Superior temporal gyrus (tissue), 1 donor: Measurements from ENCODE around the gene PAN2.
"Not testable (repeated sequence)": the region's sequence is repeated elsewhere in the genome, so short reads cannot be mapped to it uniquely, and the experiment has no call there.

Experiments
- DNase-seq: peaks from one replicate; pipeline ENCODE4 v3.0.0-alpha.2; 2016; ENCODE audit errors: extremely low spot score

PAN2 gene

DNA sequence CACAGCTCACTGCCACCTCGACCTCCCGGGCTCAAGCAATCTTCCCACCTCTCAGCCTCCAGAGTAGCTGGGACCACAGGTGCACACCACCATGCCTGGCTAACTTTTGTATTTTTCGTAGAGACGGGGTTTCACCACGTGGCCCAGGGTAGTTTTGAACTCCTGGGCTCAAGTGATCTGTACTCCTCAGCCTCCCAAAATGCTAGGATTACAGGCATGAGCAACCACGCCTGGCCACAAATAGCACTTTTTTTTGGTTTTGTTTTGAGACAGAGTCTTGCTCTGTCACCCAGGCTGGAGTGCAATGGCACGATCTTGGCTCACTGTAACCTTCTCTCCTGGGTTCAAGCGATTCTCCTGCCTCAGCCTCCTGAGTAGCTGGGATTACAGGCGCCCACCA is 13.5 kb upstream of the PAN2 start:
- not testable (repeated sequence) for DNase-seq

DNA sequence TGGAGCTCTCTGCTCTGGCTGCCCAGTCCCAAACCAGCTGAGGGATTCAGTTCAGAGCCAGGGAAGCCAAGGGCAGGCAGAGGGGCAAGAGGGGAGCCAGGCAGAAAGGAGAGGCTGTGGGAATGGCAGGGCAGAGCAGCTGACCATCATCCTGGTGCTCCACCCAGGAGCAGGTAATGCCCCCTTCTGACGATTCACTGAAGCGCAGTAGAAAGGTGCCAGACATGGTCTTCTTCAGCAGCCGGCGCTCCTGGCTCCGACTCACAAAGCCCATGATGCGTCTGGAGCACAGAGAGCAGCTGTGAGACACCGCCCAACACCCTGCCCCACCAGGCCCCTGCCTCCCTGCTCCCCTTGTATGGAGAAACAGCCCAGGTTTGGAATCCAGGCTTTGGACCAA is 12.9 kb upstream of the PAN2 start:
- DNase-seq, result no peak

DNA sequence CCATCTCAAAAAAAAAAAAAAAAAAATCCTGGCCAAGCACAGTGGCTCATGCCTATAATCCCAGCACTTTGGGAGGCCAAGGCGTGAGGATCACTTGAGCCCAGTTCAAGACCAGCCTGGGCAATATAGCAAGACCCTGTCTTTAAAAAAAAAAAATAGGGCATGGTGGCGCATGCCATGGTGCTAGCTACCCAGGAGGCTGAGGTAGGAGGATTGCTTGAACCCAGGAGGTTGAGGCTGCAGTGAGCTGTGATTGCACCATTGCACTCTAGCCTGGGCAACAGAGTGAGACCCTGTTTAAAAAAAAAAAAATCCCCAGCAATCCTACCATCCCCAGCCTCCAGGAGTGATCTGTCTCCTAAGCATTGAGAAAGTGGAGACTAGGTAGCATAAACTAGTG is 8.5 kb upstream of the PAN2 start:
- not testable (repeated sequence) for DNase-seq

DNA sequence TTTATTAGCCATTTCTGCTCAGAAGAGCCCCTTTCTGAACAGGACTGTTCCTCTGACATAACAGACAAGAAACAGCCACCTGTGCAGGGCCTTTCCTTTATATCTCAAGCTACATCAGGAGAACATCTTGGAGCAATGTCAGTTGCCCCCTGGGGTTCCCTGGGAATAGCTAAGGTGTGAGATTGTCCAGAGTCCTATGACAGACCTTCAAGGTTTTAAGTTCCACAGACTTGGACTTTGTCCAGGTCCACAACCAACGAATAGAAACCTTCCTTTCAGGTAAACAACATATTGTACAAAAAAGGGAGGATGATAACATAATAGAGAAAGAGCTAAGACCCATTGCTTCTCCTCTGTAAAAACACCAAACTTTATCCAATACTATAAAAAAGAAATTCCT is 7.8 kb upstream of the PAN2 start:
- no peak for DNase-seq

DNA sequence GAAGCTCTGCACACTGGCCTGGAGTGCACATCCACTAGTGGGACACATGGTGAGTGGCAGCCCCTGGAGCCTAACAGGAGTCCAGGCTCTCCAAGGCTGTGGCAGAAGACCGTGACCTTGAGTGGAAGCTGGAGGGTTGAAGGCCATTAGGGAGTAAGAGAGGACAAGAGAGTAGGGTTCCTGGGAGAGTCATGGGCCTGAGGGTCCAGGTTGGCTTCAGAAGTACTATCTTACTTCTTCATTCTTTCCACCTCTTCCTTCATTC is 5.3 kb upstream of the PAN2 start:
- DNase-seq, result no peak

DNA sequence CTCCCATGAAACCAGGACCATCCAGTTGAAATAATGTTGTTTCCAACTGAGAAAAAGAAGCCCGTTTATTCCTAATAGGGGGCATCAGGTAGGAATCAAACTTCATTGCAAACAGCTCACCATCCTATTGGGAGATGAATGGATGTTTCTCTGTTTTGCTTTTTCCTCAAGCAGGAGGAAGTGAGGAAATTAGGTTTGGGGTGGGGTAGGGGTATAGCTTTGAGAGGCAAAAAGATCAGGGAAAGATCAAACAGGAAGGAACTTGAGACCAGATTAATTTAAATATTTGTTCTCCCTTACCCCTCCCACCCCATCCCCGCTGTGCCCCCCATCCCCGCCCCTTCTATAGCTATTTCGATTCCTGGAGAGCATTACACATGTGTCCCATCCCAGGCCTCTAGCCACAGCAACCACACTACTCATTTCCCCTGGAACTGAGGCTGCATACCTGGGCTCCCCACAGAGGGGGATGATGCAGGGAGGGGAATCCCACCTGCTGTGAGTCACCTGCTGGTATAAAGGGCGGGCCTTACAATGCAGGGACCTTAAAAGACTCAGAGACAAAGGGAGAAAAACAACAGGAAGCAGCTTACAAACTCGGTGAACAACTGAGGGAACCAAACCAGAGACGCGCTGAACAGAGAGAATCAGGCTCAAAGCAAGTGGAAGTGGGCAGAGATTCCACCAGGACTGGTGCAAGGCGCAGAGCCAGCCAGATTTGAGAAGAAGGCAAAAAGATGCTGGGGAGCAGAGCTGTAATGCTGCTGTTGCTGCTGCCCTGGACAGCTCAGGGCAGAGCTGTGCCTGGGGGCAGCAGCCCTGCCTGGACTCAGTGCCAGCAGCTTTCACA is 4.7 kb upstream of the PAN2 start, which contains the start of gene IL23A:
Gene IL23A, plus strand, starts transcription at position 577 of the 850 bp plus-strand sequence. Its CDS starts 161 bp downstream, at position 738.
- no peak for DNase-seq

DNA sequence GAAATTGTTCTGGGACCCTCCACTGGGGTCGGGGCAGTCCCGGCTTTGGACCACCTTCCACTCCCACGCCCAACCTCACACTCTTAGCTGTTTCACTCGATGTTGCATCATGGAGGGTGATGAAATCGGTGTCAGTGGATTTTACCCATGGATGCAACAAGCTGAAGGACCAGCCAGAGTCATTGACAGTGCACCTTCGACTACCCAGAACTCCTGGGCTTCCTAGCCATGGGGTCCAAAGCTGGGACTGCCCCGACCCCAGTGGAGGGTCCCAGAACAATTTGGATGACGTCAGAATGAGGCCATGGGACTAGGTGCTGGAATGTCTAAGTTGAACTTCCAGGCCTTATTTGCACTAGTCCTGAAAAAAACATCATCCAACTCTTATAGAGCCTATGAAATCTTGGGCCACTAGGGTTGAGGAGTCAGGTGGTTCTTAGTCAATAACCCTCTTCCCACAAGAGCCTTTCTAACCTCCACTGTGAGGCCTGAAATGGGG is 4.0 kb upstream of the PAN2 start:
- DNase-seq, result no peak

DNA sequence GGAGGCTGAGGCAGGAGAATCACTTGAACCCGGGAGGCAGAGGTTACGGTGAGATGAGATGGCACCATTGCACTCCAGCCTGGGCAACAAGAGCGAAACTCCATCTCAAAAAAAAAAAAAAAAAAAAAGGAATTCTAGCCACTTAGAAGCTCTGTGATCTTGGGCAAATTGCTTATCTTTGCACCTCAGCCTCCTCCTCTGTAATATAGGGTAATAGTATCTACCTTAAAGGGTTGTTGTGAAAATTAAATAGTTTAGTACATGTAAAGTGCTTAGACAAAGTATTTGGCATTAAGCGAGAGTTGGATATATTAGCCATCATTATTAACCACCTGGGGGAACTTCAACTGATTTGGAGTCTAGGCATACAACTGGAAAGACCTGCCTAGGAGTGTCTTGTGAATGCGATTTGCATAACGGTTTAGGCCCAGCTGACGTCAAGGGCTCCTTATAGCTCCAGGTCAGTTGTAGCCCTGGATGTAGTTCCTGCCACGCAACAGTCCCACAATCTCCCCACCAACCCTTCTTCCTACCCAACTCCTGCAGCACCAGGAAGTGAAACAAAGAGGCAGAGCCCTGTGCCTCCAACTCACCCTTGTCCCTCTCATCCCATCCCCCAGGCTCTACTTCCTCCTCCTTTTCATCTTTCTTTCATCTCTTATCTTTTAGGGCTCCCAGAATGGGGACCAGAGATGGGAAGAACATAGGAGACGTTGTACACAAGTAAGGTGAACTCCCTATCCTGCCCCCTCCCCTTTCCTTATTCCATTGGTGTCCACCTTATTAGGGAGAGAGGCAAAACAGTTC is 2.8 kb upstream of the PAN2 start:
- no peak for DNase-seq

DNA sequence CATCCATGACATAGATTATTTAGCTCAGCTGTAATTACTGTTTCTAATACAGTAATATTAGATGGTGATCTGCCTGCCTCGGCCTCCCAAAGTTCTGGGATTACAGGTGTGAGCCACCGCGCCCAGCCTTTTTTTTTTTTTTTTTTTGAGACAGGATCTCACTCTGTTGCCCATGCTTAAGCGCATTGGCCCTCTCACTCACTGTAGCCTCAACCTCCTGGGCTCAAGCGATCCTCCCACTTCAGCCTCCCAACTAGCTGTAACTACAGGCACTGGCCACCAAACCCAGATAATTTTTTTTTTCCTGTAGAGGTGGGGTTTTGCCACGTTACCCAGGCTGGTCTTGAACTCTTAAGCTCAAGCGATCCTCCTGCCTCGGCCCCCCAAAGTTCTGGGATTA is 1.7 kb upstream of the PAN2 start:
- not testable (repeated sequence) for DNase-seq

DNA sequence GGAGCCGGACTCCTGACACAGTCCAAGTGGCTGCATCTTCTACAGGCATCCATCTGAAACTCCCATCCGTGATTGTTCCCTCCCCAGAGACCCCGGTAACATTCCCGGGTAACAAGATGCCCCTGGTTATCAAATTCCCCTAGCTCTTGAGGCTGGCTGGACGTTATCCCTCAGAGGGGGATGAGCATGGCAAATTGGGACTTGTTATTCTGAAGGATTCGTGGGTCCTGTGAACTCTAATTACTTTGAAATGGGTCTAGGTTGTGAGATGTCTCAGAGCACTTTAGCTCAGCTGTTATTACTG is 642 bp upstream of the PAN2 start:
- no peak for DNase-seq

DNA sequence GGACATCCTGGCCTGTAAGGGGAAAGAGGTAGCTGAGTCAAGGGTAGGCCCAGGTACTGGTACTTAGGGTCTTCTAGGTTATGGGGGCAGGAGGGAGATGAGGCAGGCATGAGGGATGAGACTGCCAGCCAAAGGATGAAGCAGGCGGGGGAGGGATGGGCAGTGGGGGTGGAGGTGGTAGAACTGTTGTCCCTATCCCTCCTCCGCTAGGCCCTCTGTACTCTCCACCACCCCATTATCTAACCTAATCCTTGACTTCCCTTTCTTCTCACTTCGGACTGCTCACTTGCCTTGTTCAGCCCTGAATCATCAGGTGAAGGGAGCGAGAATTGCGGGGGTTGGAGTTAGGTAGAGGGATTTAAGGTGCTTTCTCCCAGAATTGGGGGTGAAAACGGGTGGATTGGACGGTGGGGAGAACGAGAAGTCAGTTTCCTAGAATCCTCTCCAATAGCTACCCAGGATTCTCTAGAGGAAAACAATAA is 562 bp downstream of the PAN2 start:
- no peak for DNase-seq

DNA sequence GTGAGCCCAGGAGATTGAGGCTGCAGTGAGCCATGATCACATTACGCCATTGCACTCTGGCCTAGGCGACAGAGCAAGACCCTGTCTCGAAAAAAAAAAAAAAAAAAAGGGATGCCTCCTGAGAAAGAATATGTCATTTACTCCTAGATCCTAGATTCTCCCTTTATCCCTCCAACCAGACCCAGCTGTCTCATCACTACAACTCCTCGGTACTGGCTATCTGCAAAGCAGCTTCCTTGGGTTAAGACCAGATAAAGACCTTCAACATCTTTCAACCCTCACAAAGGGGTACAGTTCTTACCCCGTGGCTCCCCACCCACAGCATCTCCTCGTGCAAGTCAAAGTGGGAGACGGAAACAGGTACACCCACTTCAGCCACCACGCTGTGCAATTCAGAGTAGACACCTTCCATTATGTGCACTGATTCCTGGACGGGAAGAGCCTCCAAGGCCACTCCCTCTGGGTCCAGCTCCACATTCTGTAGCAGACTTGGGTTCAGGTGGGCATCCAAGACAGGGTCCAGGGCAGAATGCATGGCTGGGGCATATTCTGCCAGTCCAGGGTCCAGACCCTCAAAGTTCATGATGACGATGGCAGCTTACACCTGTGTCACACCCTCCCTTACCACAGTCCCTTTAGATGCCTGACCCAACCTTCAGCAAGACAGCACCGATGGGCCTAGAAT is 1.1 kb downstream of the PAN2 start:
- no peak for DNase-seq

DNA sequence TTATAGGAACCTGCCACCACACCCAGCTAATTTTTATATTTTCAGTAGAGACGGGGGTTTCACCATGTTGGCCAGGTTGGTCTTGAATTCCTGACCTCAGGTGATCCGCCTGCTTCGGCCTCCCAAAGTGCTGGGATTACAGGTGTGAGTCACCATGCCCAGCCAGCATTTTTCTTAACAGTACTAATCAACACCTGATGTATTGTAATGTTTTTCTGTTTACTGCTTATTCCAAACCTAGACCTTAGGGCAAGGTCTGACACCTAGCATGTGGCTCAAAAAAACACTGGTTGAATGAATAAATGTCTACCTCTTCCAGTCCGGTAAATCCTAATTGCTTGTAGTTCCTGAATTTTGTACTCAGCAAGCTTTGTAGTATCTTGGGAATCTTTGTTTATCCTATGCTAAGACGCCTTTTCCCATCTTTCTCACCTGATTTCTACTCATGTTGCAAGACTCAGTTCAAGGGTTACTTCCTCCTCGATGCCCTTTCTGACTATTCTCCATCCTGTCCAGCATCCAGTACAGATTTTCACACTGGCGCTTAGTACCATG is 2.8 kb downstream of the PAN2 start:
- DNase-seq, result no peak

DNA sequence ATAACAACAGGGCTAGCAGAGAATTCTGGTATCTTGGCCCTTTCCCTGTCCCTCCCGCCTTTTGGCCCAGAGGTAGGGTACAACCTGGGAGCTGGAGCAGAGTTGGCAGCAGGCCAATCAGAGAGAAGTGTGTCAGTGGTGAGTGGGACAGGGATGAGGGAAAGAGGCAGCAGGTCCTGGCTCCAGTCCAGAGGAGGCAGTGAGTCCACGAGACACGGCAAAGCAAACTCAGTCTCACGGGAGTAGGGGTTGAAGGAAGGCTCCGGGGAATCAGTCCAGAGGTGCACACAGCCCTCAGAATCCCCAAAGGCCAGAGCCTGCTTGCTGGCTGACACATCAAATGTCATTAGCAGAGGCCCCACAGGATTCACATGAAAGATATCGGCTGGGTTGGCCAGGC is 7.3 kb downstream of the PAN2 start:
- DNase-seq, result no peak

DNA sequence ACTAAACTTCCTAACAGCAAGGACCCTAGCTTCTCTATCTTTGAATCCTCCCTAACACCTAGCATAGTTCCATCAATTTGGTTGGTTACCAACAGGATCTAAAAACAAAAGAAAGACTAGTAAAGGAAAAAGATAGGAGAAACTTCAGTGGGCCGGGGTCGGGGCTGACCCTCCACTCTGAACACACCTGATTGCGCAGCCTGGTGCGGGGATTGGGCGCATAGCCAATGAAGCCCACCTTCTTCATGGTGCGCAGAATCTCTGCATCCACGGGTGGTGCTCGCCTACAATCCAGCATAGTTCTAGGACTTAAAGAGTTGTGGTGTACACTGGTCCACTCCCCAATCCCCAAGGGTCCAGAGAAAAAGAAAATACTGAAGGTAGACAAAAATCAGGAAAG is 7.7 kb downstream of the PAN2 start:
- DNase-seq, result no peak

DNA sequence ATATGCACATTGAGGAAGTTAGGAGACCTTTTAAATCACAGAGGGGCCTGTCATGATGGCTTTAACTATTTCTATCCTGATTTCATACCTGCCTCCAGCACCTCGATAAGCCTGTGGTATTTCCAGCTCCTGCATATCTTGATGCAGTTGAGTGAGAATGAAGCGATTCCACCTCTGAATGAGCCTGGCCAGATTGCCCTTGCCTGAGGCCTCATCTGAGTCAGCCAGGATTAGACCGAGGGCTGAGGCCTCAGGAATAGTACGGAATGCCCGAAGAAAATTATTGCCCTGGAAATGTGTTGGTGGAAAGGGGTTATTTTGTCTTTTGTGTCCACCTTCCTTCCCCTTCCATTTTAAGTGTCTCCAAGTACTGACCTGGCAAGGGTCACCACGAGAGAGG is 9.6 kb downstream of the PAN2 start:
- DNase-seq, result no peak

DNA sequence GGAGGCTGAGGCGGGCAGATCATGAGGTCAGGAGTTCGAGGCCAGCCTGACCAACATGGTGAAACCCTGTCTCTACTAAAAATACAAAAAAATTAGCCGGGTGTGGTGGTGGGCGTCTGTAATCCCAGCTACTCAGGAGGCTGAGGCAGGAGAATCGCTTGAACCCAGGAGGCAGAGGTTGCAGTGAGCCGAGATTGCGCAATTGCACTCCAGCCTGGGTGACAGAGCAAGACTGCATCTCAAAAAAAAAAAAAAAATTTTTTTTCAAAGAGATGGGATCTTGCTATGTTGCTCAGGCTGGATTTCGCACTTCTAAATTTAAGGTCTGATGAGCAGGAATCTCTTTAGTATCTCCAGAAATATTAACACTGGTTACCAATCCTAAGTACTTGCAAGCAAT is 12.2 kb downstream of the PAN2 start:
- not testable (repeated sequence) for DNase-seq

DNA sequence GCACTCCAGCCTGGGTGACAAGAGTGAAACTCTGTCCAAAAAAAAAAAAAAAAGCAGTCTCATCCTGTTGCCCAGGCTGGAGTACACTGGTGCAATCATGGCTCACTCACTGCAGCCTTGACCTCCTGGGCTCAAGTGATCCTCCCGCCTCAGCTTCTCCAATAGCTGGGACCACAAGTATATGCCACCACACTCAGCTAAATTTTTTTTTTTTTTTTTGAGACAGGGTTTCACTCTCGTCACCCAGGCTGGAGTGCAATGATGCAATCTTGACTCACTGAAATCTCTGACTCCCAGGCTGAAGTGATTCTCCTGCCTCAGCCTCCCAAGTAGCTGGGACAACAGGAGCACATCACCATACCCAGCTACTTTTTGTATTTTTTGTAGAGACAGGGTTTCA is 12.8 kb downstream of the PAN2 start:
- DNase-seq, result no peak

DNA sequence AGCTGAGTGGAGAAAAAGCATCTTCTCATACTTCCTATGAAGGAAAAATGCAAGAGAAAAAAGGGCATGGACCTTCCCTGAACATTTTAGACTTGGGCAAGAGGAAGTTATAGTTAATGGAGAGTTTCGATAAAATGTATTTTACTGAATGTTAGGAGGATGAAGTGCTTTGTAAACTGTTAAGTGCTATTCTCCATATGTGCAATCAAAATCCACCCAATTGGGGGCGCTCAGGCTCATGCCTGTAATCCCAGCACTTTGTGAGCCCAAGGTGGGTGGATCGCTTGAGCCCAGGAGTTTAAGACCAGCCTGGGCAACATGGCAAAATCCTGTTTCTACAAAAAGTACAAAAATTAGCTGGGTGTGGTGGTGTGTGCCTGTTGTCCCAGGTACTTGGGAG is 16.1 kb downstream of the PAN2 start:
- DNase-seq, result no peak

DNA sequence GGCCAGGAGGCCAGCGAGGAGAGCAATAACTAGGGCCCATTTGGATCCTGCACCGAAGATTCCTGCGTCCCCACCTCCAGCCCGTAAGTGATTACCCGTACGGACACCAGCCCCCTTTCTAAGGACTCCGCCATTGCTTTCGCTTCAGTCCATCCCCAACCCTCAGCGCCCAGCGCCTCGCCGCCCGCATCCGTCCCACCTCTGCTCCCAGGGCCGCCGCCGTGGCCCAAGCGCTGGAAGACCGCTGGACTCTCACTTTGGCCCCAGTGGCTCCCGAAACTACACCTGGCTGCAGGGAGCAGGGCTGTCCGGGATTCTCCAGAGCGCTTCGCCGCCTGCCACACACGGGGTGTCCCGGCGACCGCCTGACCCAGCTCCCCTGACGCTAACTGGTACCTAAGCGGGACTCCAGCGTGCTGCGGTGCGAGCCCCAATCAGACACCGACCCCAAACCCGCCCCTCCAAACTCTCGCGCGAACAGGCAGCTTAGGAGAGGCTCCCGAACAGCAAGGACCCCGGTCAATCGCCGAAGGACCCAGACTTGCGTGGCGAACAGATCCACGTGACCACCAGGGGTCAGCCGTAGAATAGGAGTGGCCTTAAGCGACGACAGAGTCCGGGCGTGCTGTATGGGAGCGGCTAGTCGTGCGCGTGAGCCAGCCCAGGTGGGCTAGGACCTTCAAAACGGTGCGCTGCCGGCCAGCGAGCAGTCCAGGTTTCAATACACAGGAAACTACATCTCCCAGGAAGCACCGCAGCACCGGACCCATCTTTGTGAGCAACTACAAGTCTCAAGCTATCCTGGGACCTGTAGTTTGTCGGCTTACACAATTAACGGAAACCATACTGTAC is 18.0 kb downstream of the PAN2 start, which contains the start of gene CNPY2:
Gene CNPY2, minus strand, starts transcription at position 367 of the 852 bp plus-strand sequence. CDS start 771 bp downstream, outside the sequence.
- peak; percentile 94 for DNase-seq

DNA sequence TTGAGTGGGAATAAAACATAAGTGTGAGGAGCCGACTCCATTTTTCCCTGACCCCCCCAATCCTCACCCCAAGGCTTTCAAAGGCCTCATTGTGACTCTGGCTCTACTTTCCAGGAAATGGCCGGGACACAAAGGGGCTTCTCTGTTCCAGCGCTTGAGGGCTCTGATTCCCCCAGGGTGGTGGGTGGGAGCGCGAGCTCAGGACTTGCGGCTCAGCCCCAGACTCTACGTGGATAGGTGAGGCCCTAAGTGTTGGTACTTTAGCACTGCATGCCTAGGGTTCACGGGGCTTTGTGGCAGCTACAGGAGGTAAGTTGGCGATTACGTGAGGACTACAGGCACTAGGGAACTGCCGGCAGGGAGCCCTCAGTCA is 18.6 kb downstream of the PAN2 start:
- peak; percentile 67 for DNase-seq
